Measurements from ENCODE around the gene SLC25A29. TPM values are rescaled to one million over a fixed set of nuclear protein-coding genes. Genes with fewer than 3 reads are reported as not detected.

The SLC25A29 gene
- total RNA-seq, 2 donors from 2014 or later: 234 to 263 TPM

- no peaks in the 10 kb centered on the region for H3K4me1 ChIP-seq (ENCODE audit: control insufficient read depth, insufficient read depth, low read length)
- no peak overlapping the region for H3K9ac ChIP-seq (ENCODE audit: extremely low read depth, low read length, poor library complexity, severe bottlenecking)
- 92 to 93% methylated on average over 6 of the region's 7 CpGs for WGBS, 2 experiments (ENCODE audit: insufficient coverage in 1 of 2, insufficient read length in 1 of 2)
- Mint-ChIP-seq H3K9me3 (no peaks in the 10 kb centered on the region), H3K4me3 (no peak overlapping the region), H3K27ac (peak overlapping the region; percentile 60), H3K36me3 (ENCODE audit: low read depth) (peaks cover 48% of the 10 kb centered on the region), H3K27me3 (ENCODE audit: insufficient read depth) (no peaks in the 10 kb centered on the region), H3K4me1 (peaks cover 24% of the 10 kb centered on the region)
- no peak overlapping the region for H3K27ac ChIP-seq (ENCODE audit: low read depth, low read length)
- H3K36me3 ChIP-seq (ENCODE audit: control insufficient read depth, insufficient read depth, low read length): peaks cover 79% of the 10 kb centered on the region
- DNase-seq: peak; percentile 14
- no peak for TF ChIP-seq CTCF (conservative IDR thresholded peaks at IDR 0.05)
- H3K9me3 ChIP-seq (ENCODE audit: control insufficient read depth, low read length): no peaks in the 10 kb centered on the region
- H3K27me3 ChIP-seq (ENCODE audit: control insufficient read depth, insufficient read depth, low read length, poor library complexity, severe bottlenecking): no peaks in the 10 kb centered on the region
- no peak overlapping the region for H3K4me3 ChIP-seq (ENCODE audit: low read length)
These were observed 31.0 kb downstream of the SLC25A29 start for GRCh38 chr14:100275214-100275613.

GRCh38 chr14:100274250-100274649, 32.0 kb downstream of the SLC25A29 start:
- TF ChIP-seq CTCF (conservative IDR thresholded peaks at IDR 0.05): no peak
- H3K4me3 Mint-ChIP-seq: no peak overlapping the region

DNA sequence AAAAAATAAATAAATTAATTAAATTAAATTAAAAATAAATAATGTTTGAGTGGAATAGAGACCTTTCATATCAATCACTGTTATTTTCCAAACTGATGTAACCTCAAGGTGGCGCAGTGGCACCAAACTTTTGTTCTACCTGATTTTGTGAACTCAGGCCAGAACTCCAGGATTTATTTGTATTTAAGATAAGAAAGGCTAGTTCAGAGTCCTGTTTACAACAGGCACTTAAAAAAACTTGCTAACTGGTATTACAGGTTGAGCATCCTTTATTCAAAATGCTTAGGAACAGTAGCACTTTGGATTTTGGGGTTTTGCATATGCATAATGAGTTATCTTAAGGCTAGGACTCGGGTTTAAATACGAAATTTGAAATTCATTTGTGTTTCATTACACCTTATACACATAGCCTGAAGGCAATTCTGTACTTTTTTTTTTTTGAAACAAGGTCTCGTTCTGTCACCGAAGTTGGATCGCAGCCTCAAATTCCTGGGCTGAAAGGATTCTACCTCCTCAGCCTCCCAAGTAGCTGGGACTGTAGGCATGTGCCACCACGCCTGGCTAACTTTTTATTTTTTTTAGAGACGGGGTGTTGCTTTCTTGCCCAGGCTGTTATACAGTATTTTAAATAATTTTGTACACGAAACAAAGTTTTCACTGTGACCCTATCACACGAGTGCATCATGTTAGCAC, 34.9 kb downstream of the SLC25A29 start:
- Histone ChIP-seq H3K4me1 (ENCODE audit: control insufficient read depth, insufficient read depth, low read length) (no peaks in the 10 kb centered on the region), H3K36me3 (ENCODE audit: control insufficient read depth, insufficient read depth, low read length) (peaks cover 72% of the 10 kb centered on the region), H3K27me3 (ENCODE audit: control insufficient read depth, insufficient read depth, low read length, poor library complexity, severe bottlenecking) (no peaks in the 10 kb centered on the region), H3K27ac (ENCODE audit: low read depth, low read length) (no peak overlapping the region), H3K9me3 (ENCODE audit: control insufficient read depth, low read length) (no peaks in the 10 kb centered on the region), H3K9ac (ENCODE audit: extremely low read depth, low read length, poor library complexity, severe bottlenecking) (no peak overlapping the region), H3K4me3 (ENCODE audit: low read length) (no peak overlapping the region)
- 92 to 96% methylated on average over 8 to 10 of the region's 10 CpGs for whole genome bisulfite sequencing, 2 experiments (ENCODE audit: insufficient coverage in 1 of 2, insufficient read length in 1 of 2)
- no peaks in the 10 kb centered on the region for H3K9me3 Mint-ChIP-seq
- DNase-seq: peak; percentile 60
- H3K27ac Mint-ChIP-seq: no peak overlapping the region
- peaks cover 48% of the 10 kb centered on the region for H3K36me3 Mint-ChIP-seq (ENCODE audit: low read depth)
- no peak overlapping the region for H3K4me3 Mint-ChIP-seq
- H3K27me3 Mint-ChIP-seq (ENCODE audit: insufficient read depth): no peaks in the 10 kb centered on the region
- peaks cover 17% of the 10 kb centered on the region for H3K4me1 Mint-ChIP-seq
- TF ChIP-seq CTCF (conservative IDR thresholded peaks at IDR 0.05): peak; percentile 66

More at GRCh38 chr14:100274250-100274649, 32.0 kb downstream of the SLC25A29 start:
- 94 to 96% methylated on average over 4 of the region's 4 CpGs for WGBS, 2 experiments (ENCODE audit: insufficient coverage in 1 of 2, insufficient read length in 1 of 2)
- peaks cover 48% of the 10 kb centered on the region for H3K36me3 Mint-ChIP-seq (ENCODE audit: low read depth)
- no peak overlapping the region for H3K27ac Mint-ChIP-seq
- peaks cover 21% of the 10 kb centered on the region for H3K4me1 Mint-ChIP-seq
- H3K9me3 ChIP-seq (ENCODE audit: control insufficient read depth, low read length): no peaks in the 10 kb centered on the region
- DNase-seq: peak; percentile 19
- H3K36me3 ChIP-seq (ENCODE audit: control insufficient read depth, insufficient read depth, low read length): peaks cover 78% of the 10 kb centered on the region
- no peaks in the 10 kb centered on the region for H3K4me1 ChIP-seq (ENCODE audit: control insufficient read depth, insufficient read depth, low read length)
- H3K9ac ChIP-seq (ENCODE audit: extremely low read depth, low read length, poor library complexity, severe bottlenecking): no peak overlapping the region
- no peaks in the 10 kb centered on the region for H3K27me3 ChIP-seq (ENCODE audit: control insufficient read depth, insufficient read depth, low read length, poor library complexity, severe bottlenecking)
- H3K4me3 ChIP-seq (ENCODE audit: low read length): no peak overlapping the region
- no peaks in the 10 kb centered on the region for H3K9me3 Mint-ChIP-seq
- H3K27me3 Mint-ChIP-seq (ENCODE audit: insufficient read depth): no peaks in the 10 kb centered on the region
- no peak overlapping the region for H3K27ac ChIP-seq (ENCODE audit: low read depth, low read length)

Measured in endodermal cell (in vitro differentiated cells).